Fibroblast of pulmonary artery (primary cell): Measurements from ENCODE around the gene CEP112.

Experiments used
- DNase-seq: peaks from one replicate; pipeline ENCODE4 v3.0.0-alpha.2; 2010; ENCODE audit warnings: low read depth
- H3K4me3 ChIP-seq: replicated peaks from 2 replicates; pipeline ENCODE4 v1.5.1; 2011; ENCODE audit warnings: low read depth, mild to moderate bottlenecking, control low read depth, low read length, moderate library complexity
- CTCF ChIP-seq: IDR thresholded peaks from 2 replicates; pipeline ENCODE4 v1.5.1; 2011; ENCODE audit warnings: mild to moderate bottlenecking, control low read depth, low read length, inconsistent platforms; ENCODE audit errors: missing control alignments

CEP112 gene

DNA sequence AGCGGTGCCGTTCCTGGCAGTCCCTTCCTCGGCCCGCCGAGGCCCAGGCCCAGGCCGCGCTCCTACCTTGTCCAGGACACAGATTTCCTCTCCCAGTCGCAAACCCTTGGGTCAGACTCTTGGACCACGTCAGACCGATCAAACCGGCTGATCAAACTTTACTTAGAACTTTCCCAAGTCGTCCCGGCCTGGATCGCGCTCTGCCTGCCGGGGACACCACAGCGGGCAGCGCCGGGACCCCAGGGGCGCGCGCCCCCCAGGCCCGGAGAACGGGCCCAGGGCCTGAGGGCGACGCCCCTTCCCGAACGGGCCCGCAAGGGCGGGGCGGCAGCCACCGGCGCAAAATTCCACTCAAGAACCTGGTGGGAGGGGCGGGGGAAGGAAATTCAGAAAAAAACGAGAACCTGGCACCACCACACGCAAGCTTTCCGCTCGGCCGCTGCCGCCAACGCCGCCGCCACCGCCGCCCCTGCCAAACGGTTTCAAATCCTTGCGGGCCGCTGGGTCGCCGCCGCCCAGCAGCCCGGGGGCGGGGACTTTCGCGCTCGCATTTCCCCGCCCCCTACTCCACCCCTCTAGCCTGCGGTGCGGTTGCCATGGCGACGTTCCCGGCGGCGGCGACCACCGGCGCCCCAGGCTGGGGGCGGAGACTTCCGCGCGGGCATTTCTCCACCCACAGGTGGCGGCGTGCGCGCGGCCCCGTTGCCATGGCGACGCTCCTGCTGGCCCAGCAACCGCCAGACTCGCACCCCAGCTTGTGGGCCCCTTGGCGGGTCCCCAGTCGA, at the start of gene CEP112:
Gene CEP112, minus strand, starts transcription at position 541 of the 785 bp plus-strand sequence.
- H3K4me3 ChIP-seq, result peak within 1 kb of the TSS; percentile 70
- peak; percentile 80 for DNase-seq
- TF ChIP-seq CTCF, result no peak

DNA sequence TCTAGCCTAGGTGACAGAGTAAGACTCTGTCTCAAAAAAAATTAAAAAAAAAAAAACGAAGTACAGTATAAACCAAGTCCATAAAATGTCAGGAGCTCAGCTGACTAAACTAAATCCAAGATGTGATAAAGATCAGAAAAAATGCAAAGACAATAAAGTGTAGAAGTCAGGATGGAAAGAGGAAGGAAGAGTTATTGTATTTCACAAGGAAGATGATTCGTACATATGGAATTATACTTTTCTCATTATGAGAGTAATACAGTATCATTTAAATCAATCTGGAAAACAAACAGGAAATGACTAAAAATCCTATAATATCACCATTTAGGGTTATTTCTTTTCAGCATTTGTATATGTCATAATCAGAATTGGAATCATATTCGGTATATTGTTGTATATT, 48.7 kb upstream of the CEP112 start:
- no peak for TF ChIP-seq CTCF
- peak; percentile 43 for DNase-seq
- H3K4me3 ChIP-seq, result no peak overlapping the region

DNA sequence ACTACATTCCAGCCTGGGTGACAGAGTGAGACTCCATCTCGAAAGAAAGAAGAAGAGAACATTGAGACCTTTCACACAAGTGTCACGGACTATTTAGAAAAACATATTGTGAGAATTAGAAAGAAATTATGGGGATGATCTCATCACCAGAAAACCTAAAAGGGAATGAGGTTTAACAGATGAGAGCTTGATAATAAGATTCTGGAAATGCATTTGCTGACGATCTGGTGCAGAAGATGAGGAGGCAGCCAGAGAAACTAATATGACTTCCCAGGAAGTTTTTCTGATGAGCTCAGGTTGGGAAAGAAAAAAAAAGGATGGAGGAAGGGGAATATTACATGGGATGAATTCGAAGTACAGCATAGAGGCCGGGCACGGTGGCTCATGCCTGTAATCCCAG, 48.1 kb upstream of the CEP112 start:
- TF ChIP-seq CTCF, result no peak
- DNase-seq, result no peak

DNA sequence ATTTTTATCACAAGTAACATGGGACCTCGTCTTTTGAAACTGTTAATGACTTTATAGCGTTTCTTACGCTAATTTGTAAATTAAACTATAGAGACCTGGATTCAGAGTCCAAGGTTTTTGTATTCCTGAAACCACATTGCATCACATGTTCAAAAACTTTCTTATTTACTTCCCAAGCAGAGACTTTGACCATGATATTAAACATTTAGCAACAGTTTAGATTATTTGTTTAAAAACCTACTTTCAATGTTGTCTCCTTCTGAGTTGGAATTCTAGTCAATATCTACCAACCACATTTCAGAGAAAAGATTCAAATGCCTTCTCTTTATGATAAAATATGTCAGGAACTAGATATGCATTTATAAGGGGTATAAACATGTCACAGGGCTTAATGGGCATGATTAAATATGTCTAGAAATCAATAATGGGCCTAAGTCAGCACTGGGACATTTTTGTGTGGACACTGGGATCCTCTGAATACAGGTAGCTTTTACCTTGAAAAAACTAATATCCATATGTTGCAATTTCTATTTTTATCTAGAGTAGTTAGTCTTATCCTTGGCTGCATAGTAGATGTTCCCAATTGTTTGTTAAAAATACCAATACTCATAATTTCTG, 43.6 kb upstream of the CEP112 start:
- DNase-seq, result no peak
- TF ChIP-seq CTCF, result no peak

More for the DNA sequence above, 48.1 kb upstream of the CEP112 start:
- no peak overlapping the region for H3K4me3 ChIP-seq

DNA sequence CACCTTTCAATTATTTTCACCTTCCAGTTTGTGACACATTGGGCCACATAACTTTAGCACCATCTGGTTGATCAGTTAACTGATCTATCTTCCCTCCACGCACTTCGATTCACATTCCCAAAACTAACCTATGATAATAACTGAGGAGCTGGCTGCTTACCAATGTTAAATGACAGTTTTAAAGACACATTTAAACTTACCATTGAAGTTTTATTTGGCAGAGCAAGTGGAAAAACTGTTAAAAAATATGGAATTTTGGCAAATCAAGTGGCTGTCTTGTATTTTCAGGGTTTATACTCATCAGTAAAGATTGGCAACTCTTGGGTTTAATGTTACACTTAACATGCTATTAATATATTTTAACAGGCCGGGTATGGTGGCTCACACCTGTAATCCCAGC, 42.7 kb upstream of the CEP112 start:
- DNase-seq, result no peak
- no peak for TF ChIP-seq CTCF
- H3K4me3 ChIP-seq, result no peak overlapping the region

More for the DNA sequence above, 43.6 kb upstream of the CEP112 start:
- H3K4me3 ChIP-seq, result no peak overlapping the region

DNA sequence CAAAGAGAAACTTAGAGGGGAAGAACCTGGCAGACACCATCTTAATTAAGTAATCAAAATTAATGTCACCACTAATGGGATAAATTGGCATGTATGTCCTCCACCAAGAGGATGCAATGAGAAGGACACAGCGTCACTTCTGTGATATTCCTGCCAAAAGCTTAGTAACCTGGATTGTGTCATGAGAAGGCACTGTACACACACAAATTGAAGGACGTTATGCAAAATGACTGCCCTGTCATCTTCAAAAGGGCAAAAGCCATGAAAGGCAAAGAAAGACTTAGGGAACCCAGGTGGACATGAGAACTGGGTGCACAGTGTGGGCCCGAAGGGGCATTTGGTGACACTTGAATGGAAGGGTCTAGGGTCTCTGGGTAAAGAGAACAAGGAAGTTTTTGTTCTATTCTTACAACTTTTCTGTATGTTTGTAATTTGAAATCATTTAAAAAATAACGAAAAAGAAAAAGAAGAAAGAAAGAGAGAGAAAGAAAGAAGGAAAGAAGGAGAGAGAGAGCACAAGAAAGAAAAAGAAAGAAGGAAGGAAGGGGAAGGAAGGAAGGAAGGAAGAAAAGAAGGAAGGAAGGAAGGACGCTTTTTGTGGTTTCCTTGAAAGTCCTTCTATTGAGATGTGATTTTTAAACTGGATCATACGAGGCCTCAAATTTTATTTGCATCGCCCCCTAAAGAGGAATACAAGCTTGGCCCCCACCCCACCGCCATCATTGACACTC, 41.3 kb upstream of the CEP112 start:
- TF ChIP-seq CTCF, result no peak
- DNase-seq, result no peak
- H3K4me3 ChIP-seq, result no peak overlapping the region
